ENCODE measurements around the gene GAB3.

The GAB3 gene

GRCh38 chrX:154733066-154733425 lies 17.8 kb downstream of the GAB3 start:
- ATAC-seq = no peak
- Mint-ChIP-seq H3K27me3 (no peaks in the 10 kb centered on the region), H3K4me3 (peak overlapping the region; percentile 71 to 82), H3K4me1 (peaks cover 98% of the 10 kb centered on the region), H3K27ac (peak overlapping the region in 1 of 2 donors; percentile 83), H3K9me3 (no peaks in the 10 kb centered on the region)
- DNase-seq = no peak

DNA sequence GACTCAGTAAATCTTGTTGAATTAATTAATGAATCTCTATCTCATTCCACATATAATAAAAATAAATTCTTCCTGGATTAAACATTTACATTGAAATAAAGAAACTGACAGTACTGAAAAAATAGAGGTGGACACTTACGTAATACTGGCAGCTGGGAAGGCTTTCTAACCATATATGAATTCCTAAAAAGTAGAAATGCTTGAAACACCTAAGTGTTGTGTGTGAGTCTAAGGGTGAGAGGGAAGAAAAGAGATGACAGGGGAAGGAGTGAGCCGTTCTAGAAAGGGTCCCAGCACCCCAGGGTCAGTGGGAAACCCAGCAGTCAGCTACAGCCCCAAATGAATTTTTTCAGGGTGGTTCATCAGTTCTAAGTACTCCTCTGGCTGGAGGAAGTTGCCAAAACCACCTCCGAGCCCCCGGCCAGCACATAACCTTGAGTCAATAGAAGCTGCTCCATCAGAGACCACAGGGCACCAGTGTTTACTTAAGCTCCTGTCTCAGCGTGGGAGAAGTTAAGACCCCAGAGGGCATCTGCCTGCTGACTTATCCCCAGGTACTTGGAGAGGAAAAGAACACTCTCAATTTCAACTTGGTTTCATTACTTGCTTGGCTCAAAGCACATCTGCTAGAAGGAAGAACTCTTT lies 18.3 kb downstream of the GAB3 start:
- peaks cover 97% of the 10 kb centered on the region for H3K4me1 Mint-ChIP-seq
- H3K27me3 Mint-ChIP-seq = no peaks in the 10 kb centered on the region
- DNase-seq (peak in 1 of 2 donors; percentile 29), ATAC-seq (peak; percentile 22)
- H3K4me3 Mint-ChIP-seq = peak overlapping the region; percentile 71 to 82
- H3K9me3 Mint-ChIP-seq = no peaks in the 10 kb centered on the region
- H3K27ac Mint-ChIP-seq = peak overlapping the region; percentile 74 to 83

DNA sequence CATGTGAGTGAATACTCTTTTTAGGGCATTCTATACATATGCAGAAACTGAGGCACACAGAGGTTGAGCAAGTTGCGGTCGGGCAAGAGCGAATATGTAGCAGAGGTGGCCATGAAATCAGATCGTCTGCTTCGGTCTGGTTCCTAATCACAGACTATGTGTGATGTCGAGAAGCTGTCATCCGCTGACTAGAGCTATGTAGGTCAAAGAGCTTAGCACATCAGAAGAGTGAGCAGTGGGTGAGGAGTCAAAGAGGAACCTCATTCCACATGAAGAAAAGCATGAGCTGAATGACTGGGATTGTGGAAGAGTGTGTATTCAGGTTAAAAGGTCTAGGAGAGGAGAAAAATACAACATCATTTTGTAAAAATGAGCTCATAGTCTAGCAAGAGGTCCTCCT lies 19.0 kb downstream of the GAB3 start:
- H3K27me3 Mint-ChIP-seq = no peaks in the 10 kb centered on the region
- ATAC-seq (no peak), DNase-seq (no peak)
- peaks cover 95% of the 10 kb centered on the region for H3K4me1 Mint-ChIP-seq
- peak overlapping the region in 1 of 2 donors; percentile 17 for H3K27ac Mint-ChIP-seq
- H3K4me3 Mint-ChIP-seq = peak overlapping the region in 1 of 2 donors; percentile 47
- H3K9me3 Mint-ChIP-seq = peaks cover 0 to 4% of the 10 kb centered on the region in 2 donors

DNA sequence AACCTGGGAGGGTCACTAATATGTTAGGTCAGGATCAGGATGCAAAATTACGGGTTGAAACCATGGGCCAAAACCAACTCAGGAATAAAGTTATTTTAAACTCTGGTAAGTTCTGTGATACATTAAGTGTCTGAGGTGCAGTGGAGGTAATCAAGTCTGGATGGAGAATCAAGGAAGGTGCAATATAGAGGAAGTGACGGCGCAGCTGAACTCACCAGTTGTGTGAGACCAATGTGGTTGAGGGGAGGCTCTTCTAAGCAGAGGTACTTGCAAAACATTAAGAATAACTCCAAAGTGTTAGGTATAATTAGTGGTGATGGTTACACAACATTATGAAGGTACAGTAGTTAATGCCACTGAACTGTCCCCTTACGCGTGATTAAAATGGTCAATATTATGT lies 19.7 kb downstream of the GAB3 start:
- Mint-ChIP-seq H3K27me3 (no peaks in the 10 kb centered on the region), H3K4me3 (peak overlapping the region in 1 of 2 donors; percentile 12), H3K27ac (no peak overlapping the region), H3K9me3 (peaks cover 0 to 6% of the 10 kb centered on the region in 2 donors), H3K4me1 (peaks cover 95% of the 10 kb centered on the region)
- ATAC-seq (peak; percentile 31), DNase-seq (no peak)

- peaks cover 0 to 6% of the 10 kb centered on the region in 2 donors for H3K9me3 Mint-ChIP-seq
- H3K27ac Mint-ChIP-seq = no peak overlapping the region
- peaks cover 95% of the 10 kb centered on the region for H3K4me1 Mint-ChIP-seq
- no peak overlapping the region for H3K4me3 Mint-ChIP-seq
- ATAC-seq = no peak
- DNase-seq = no peak
- H3K27me3 Mint-ChIP-seq = no peaks in the 10 kb centered on the region
Observed at GRCh38 chrX:154730253-154730891, 20.5 kb downstream of the GAB3 start.

- H3K4me3 Mint-ChIP-seq = no peak overlapping the region
- H3K9me3 Mint-ChIP-seq = peaks cover 0 to 6% of the 10 kb centered on the region in 2 donors
- ATAC-seq (no peak), DNase-seq (no peak)
- H3K27ac Mint-ChIP-seq = no peak overlapping the region
- peaks cover 95% of the 10 kb centered on the region for H3K4me1 Mint-ChIP-seq
- no peaks in the 10 kb centered on the region for H3K27me3 Mint-ChIP-seq
Observed at GRCh38 chrX:154729439-154729838, 21.4 kb downstream of the GAB3 start.

GRCh38 chrX:154728431-154729190 lies 22.3 kb downstream of the GAB3 start:
- ATAC-seq = peak; percentile 77
- peak overlapping the region in 1 of 2 donors; percentile 74 for H3K27ac Mint-ChIP-seq
- peak in 1 of 2 donors; percentile 30 for DNase-seq
- peak overlapping the region in 1 of 2 donors; percentile 29 for H3K4me3 Mint-ChIP-seq
- H3K27me3 Mint-ChIP-seq = no peaks in the 10 kb centered on the region
- H3K4me1 Mint-ChIP-seq = peaks cover 93% of the 10 kb centered on the region
- H3K9me3 Mint-ChIP-seq = peaks cover 0 to 6% of the 10 kb centered on the region in 2 donors

GRCh38 chrX:154727871-154728270 lies 23.0 kb downstream of the GAB3 start:
- DNase-seq (no peak), ATAC-seq (no peak)
- no peaks in the 10 kb centered on the region for H3K27me3 Mint-ChIP-seq
- peaks cover 93% of the 10 kb centered on the region for H3K4me1 Mint-ChIP-seq
- peaks cover 0 to 6% of the 10 kb centered on the region in 2 donors for H3K9me3 Mint-ChIP-seq
- H3K4me3 Mint-ChIP-seq = peak overlapping the region in 1 of 2 donors; percentile 29
- peak overlapping the region in 1 of 2 donors; percentile 74 for H3K27ac Mint-ChIP-seq

GRCh38 chrX:154727418-154727817 lies 23.5 kb downstream of the GAB3 start:
- no peak for DNase-seq
- ATAC-seq = no peak
- peaks cover 0 to 6% of the 10 kb centered on the region in 2 donors for H3K9me3 Mint-ChIP-seq
- H3K4me3 Mint-ChIP-seq = no peak overlapping the region
- H3K27me3 Mint-ChIP-seq = no peaks in the 10 kb centered on the region
- no peak overlapping the region for H3K27ac Mint-ChIP-seq
- H3K4me1 Mint-ChIP-seq = peaks cover 90% of the 10 kb centered on the region

DNA sequence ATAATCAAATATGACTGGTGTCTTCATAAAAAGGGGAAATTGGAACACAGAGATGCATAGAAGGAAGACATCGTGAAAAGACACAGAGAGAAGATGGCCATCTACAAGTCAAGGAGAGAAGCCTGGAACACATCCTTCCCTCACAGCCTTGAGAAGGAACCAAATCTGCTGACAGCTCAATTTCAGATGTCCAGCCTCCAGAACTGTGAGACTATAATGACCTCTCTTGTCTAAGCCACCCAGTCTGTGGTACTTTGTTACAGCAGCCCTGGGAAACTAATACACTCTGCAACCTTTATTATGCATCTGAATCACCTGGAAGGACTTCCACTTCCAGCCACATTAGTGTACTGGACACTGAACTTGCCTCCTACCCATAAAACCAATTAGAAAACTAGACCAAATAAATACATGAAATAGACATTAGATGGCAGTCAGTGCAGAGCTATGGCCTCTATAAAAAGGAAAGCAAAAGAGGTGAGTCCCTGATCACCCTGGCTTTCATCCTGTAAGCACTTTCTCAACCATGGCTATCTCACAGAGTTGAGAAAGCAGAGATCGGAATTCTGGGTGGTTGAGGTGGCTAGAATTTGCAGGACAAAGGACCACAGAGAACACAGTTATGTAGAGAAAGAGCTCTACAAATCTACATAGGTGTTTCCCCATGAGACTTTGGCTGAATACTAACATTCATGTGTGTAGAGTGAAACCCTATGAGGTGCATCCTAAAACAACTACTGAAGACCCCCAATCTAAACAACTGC lies 25.7 kb downstream of the GAB3 start:
- Mint-ChIP-seq H3K4me3 (peak overlapping the region; percentile 24 to 66), H3K4me1 (peaks cover 74% of the 10 kb centered on the region), H3K27ac (peak overlapping the region; percentile 94 to 99), H3K9me3 (peaks cover 0 to 6% of the 10 kb centered on the region in 2 donors), H3K27me3 (no peaks in the 10 kb centered on the region)
- ATAC-seq = peak; percentile 68
- DNase-seq = peak in 1 of 2 donors; percentile 30

GRCh38 chrX:154721155-154721554 lies 29.7 kb downstream of the GAB3 start:
- Mint-ChIP-seq H3K27ac (no peak overlapping the region), H3K27me3 (no peaks in the 10 kb centered on the region), H3K4me3 (no peak overlapping the region), H3K4me1 (peaks cover 63% of the 10 kb centered on the region), H3K9me3 (no peaks in the 10 kb centered on the region)
- no peak for DNase-seq
- no peak for ATAC-seq

- no peaks in the 10 kb centered on the region for H3K27me3 Mint-ChIP-seq
- H3K4me1 Mint-ChIP-seq = peaks cover 55% of the 10 kb centered on the region
- H3K4me3 Mint-ChIP-seq = no peak overlapping the region
- ATAC-seq (no peak), DNase-seq (no peak)
- H3K9me3 Mint-ChIP-seq = no peaks in the 10 kb centered on the region
- H3K27ac Mint-ChIP-seq = no peak overlapping the region
Observed at GRCh38 chrX:154720067-154720466, 30.8 kb downstream of the GAB3 start.

DNA sequence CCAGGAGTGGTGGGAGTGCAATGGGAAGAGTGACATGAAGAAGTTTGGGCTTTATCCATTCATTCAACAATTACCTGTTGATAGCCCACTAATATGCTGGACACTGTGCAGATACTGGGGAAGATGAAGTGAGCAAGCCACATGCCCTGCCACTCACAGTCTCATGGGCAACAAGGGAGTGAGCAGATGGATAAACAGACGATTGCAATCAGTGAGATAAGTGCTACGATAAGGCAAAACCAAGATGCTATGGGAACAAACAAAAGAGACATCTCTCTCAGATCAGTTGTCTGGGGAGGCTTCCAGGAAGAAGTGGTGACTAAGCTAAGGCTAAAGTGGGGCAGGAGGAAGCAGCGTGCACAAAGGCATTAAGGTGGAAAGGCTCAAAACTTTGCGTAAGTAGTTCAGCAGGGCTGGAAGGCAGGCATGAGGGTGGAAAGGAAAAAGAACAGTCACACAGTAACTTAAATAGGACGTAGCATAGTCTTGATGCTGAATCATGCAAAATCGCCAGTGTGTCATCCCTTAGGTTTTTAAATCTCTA lies 31.7 kb downstream of the GAB3 start:
- Mint-ChIP-seq H3K27ac (peak overlapping the region; percentile 52 to 97), H3K4me3 (peak overlapping the region; percentile 64 to 67), H3K4me1 (peaks cover 51% of the 10 kb centered on the region), H3K9me3 (no peaks in the 10 kb centered on the region), H3K27me3 (no peaks in the 10 kb centered on the region)
- DNase-seq (peak in 1 of 2 donors; percentile 50), ATAC-seq (peak; percentile 86)

- no peak for ATAC-seq
- H3K27ac Mint-ChIP-seq = peak overlapping the region; percentile 52 to 98
- DNase-seq = no peak
- no peaks in the 10 kb centered on the region for H3K9me3 Mint-ChIP-seq
- peak overlapping the region; percentile 72 to 77 for H3K4me3 Mint-ChIP-seq
- peaks cover 47% of the 10 kb centered on the region for H3K4me1 Mint-ChIP-seq
- H3K27me3 Mint-ChIP-seq = no peaks in the 10 kb centered on the region
Observed at GRCh38 chrX:154718616-154719015, 32.3 kb downstream of the GAB3 start.

- Mint-ChIP-seq H3K4me3 (peak overlapping the region; percentile 72 to 77), H3K27ac (peak overlapping the region; percentile 93 to 98), H3K4me1 (peaks cover 46% of the 10 kb centered on the region), H3K9me3 (no peaks in the 10 kb centered on the region), H3K27me3 (no peaks in the 10 kb centered on the region)
- no peak for ATAC-seq
- DNase-seq = no peak
Observed at GRCh38 chrX:154717824-154718223, 33.1 kb downstream of the GAB3 start.
